Brain pericyte (primary cell): ENCODE measurements around the gene DAB2IP.

Experiments used
- DNase-seq: peaks from one replicate; pipeline ENCODE4 v3.0.0-alpha.2; 2012; ENCODE audit warnings: low read depth, low spot score

DAB2IP gene

DNA sequence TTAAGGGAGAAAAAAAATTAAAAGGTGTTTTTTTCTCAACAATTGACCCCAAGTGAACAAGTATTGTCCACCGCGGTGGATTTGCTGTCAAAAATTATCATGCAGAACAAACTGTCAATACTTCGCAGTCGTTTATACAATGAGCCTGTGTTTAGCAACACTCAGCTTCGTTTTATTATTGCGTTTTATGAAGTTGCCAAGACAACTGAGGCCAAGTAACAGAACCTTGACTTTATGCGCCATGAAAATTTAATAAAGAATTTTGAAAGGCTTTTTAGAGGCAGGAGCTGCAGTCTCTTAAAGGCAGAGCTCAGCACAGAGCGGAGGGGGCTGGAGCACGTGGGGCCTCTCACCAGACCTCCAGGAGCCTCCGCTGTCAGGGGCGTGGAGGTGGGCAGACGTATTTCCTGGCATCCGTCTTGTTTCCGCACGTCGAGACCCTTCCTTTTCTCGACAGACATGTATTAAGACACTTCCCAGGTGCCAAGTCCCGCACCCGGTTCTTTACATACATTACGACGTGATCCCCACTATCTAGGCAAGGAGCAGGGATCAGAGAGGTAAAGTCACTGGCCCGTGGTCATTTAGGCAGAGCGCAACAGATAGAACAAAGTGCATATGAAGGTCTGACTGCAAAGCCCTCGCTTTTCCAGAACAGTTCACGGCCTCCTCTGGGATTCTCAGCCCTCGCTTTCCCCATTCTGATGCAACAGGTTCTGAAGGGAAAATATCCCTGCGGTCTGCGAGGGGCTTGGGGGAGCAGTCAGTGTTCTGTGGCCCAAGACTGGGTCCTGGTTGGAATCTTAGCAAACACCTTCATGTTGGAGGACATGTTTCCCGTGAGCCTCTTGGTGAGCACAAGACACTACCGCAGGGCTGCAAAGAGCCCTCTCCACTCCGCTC is 164.4 kb downstream of the DAB2IP start:
- no peak for DNase-seq

DNA sequence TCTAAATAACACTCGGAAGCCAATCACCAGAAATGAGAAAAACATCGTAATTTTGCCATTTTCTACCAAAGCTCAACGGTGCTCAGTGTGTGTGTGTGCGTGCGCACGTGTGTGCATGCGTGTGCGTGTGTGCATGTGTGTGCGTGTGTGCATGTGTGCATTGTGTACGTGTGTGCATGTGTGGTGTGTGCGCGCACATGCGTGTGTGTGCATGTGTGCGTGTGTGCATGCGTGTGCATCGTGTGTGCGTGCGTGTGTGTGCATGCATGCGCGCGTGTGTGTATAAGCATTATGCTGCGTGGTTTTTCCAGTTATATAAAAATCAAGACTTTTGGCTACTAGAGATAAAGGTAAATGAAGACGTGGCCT is 165.0 kb downstream of the DAB2IP start:
- no peak for DNase-seq

DNA sequence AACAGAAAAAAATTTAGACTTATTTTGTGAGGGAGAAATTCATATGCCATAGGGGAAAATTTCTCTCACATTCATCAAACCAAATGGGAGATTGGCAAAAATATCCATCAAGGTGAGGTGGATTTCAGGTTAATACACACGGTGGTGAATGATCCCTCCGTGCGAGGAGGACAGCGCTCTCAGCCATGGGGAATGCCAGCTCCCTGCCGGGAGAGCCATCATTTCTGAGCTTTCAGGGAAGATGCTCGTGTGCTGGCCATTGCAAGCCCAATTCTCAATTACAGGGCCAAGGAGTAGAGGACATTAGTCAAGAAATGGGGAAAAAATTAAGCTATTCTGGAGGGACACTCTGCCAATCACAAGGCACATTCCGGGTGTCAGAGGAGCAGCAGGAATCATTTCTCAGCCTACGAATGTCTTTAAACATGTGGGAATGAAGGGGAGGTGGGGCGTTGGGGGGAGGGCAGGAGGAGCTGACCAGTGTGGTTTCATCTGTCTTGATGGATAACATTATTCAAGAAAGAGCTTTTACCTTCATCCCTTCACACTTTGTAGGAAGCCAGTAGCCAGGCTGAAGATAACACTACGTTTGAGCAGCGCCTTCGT is 165.5 kb downstream of the DAB2IP start:
- DNase-seq: no peak

DNA sequence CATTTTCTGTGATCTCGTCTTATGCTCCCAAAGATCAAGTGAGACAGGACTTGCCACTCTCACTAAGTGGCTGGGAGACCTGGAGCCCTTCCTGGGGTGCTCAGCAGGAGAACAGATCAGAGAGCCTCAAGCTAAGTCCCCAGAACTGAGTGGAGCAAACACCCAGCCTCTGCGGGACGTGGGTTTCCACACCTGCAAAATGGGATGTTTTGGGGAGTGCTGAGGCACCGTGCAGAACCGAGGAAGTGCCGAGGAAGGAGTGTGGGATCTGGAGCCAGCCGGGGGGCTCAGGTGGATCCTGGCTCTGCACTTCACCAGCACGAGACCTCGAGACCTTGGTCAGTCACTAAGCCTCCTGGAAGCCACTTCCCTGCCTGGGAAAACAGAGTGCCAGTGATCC is 166.0 kb downstream of the DAB2IP start:
- no peak for DNase-seq

DNA sequence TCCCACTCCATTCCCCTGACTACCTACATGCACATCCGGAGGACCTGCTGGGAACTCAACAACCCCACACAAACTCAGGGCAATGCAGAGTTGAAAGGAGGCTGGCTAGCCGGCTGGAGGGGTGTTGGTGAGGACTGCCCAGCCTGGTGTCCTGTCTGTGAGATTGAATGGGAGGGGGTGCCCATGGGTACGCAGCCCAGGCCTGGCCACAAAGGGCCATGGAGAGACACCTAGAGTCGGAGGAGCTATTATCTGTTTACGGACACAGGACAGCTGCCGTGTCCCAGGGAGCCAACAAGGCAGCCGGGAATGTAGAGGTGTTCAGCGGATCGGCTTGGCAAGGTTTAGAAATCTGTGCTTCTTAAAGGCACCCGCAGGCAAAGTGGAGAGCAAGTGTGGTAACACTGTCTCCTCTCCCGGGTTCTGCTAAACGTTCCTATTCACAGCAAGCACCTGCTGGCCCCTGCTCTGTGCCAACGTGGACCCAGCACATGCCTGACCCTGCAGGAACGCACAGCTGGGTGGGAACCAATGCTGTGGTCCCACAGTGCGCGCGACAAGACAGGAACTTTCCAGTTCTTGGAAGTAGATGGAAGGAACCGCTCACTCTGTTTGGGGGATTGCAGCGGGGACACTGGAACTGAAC is 166.7 kb downstream of the DAB2IP start:
- no peak for DNase-seq

DNA sequence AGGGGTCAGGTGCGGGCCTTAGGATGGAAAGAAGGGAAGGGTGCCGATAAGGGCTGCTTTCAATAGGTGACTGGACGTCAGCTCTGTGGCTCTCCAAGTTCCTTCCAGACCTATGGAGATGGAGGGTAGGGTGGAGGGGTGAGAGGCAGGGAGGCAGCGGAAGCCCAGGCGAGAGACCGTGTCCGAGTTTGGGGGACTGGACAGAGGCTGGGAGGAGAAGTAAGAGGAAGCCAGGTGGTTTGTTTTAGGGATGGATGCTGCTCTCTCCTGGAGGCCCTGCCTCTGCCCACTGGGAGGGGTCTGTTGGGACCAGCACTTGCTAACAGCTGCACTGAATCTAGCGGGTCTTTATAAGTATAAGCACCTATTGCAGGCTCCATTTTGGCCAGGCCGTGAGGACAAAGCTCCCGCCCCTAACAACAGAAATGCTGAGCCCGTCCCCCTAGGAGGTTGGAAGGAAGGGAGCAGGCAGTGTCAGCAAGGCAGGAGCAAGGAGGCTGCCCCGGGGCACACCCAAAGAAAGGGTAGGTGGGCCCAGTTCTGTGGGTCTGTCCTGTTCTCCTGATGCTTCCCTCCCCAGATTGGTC is 167.5 kb downstream of the DAB2IP start:
- no peak for DNase-seq

DNA sequence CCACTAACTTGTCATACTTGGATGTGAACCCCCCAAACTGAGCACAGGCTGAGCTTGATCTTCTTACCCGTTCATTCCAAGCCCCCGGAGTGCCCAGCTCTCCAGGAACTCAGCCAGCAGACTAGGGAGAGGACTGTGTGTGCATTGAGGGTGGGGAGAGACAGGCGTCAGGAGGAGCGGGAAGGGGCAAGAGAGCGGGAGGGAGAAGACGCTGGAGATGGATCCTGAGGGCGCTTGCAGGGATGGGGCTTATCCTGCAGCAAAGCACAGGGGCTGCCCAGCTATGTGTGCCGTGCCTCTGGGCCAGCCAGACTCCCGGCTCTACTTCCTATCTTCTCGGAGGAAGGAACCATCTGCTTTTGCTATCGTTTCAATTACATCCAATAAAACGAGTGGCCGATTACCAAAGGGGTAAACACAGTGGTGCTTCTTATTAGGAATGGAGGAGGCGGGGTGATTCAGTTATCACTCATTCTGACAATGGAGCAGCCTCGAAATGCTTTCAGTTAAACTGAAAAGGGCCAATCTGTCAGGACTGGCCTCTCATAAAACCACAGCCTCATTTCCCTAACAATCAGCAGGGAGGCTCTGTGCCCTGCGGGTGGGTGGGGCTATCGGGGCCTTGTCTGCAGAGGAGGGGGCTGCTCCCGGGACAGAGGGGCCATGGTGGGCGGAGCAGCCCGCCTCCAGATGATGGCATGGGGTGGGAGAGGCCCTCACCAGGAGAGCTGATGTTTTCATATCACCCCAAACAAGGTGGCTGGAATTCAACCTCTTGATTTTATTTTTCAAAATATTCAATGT is 168.2 kb downstream of the DAB2IP start:
- DNase-seq: no peak

DNA sequence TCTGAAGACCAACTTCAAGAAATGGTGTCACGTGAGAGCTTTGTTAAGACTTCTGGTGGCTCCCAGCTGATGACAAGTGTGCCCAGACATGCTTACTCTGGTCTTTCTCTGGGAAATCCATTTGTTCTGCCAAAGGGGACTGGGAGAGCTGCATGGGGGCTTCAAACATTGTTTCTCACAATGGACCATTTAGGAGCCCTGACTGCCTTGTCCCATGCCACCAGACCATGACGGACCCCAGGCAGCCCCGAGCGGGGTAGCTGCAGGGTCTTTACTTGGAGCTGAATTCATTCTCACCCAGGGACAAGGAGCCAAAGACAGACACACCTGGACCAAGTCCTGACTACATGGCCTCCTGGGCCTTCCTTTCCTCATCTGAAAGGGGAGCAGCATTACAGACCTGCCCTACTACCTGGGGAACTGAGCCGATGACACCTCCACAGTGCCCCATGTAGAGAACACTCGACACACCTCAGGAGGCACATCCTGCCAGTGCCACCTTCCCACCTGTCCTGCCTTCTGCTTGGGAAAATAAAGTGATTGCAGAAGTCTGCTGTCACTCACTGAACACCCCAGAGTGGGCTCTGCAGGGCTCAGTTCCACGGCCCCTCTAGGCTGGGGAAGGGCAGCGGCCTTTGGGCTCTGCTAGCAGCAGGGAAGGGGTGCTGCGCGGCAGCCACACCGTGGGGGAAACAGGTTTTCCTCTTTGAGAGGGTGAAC is 169.0 kb downstream of the DAB2IP start:
- DNase-seq: no peak

DNA sequence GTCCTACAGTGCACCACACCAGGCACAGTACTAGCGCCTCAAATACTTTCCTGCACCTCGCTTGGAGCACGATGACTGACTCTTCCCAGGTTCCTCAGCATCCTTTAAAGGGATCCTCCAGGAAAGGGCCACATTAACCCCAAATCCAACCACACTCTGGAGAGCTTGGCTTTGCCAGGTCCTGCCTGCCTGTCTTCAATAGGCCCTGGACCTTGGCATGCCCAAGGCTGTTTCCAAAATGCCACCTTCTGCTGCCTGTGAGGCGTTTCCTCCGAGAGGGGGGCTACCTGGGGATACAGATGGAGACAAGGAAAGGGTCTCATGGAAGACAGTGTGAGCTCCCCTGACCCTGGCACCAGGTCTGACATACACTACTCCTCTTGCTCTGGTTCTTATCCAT is 169.9 kb downstream of the DAB2IP start:
- no peak for DNase-seq

DNA sequence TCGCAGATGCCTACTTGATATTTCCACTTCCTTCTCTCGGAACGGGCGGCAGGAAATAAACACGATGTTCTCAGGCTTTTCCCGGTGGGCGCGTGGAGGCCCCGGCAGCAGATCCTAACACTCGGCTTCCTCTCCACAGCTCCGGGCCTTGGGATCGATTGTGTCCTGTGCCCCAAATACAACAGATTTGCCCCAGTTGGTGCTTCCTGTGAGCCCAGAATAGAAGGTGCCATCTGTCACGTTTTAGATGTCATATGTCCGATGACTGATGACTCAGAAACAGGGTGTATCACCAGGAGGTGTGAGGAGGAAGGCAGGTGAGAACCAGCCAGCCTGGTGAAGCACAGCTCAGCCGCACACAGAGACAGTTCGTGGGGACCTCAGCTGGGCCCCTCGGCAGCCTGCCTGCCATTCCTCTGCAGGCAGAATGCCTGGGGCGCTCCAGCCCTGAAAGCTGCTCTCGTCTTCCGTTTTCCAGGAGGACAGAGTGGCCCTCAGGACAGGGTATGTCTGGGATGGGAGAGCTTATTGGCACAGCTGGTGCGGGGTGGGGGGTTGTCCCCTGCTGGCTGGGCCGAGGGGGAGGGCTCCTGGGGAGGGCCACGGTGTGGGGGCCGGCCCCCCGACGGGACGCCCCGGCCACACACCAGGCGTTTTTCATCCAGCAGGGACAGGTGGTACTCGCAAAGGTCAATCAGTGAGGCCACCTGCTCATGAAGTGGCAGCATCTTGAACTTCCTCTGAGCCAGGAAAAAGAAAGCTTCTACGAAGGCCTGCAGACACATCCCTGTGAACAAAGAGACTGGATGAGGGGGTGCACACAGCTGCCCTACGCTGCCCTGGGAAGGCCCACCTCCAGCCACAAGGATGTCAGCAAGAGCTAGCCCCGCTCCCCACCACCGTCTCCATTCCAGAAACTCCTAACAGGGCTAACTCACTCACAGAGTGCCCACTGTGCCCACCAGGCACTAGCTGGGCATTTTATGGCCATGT is 171.0 kb downstream of the DAB2IP start:
- no peak for DNase-seq

DNA sequence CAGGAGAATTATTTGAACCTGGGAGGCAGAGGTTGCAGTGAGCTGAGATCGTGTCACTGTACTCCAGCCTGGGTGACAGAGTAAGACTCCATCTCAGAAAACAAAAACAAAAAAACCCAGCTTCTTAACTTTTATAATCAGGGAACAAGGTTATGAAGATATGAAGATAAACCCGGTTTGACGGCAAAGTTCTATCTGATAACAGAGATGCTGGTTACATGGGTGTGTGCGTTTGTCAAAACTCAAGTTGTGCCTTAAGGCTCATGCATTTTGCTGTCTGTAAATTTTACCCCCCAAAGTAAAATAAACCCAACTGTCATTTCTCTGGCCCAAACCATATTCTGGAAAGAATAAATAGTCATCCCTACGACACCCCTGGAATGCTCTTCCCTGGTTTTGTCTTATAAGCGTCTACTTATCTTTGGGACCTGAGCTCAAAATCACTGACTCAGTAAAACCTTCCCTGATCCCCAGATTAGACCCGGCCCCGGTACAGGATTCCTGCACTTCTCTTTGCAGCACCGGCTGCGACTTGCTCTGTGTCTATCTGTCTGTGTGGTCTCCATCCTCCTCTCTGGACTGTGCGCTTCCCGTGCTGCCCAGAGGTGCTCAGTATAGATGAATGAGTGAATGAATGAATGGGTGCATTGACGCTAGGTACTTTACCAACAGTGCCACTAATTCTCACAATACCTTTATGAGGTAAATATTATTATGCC is 172.2 kb downstream of the DAB2IP start:
- no peak for DNase-seq

DNA sequence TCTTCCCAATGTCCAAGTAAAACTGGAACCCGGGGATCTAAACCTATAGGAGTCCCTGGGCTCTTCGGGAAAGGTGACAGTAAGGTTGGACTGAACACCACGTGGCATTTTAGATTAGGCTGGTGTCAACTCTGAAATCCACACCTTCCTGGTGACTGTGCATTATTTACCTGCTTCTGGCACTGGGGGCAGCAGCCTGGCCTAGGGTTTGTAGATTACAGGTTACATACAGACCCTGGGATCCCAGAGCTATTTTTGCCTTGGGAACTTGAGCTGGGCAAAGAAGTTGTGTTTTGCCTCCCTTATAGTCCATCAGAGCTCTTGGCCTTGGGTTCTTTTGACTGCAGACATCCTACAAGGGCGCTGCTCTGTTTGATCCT is 173.2 kb downstream of the DAB2IP start:
- DNase-seq: no peak

DNA sequence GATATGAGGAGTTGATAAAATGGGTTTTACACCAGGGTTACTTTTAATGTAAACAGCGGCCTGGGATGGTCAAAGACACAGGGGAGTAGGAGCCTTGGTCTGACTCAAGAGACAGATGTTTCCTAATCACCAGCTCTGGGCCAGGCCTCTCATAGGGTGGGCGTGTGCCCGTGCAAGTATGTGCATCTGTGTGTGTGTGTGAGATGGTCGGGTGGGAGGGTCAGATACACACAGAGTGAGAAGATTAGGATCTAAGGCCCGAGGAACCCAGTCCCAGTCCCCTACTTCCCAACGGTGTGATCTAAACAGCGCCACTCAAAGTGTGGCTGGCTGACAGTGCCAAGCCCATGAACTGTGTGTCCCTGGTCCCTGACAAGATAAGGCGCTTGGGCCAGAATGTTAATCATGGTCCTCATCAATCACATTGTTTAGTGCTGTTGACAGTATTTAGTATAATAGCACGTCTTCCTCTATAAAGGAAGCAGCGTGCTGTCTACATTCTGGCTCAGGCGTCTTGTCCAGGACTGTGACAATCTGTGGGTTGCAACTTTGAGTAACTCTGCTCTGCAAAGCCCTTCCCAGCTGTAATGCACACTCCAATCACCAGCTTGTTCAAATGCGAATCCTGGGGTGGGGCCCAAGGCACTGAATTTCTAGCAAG is 173.7 kb downstream of the DAB2IP start:
- DNase-seq: no peak

DNA sequence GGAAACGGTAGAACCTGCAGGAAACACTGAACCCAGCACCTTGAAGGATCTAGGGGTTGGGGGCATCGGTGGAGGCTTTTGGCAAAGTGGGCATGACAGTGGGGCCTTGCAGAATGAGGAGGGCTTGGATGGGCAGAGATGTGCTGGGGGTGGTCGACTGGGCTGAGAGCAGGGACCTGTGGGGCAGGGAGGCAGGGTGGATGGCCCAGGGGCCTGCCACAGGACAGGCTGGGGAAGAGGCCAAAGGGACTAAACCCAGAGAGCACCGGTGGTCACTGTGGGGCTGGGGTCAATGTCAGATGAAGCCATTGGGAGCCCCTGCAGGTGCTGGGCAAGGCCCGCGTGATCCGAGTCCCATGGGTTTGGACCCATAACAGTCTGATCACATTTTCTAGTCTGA is 175.3 kb downstream of the DAB2IP start:
- no peak for DNase-seq

DNA sequence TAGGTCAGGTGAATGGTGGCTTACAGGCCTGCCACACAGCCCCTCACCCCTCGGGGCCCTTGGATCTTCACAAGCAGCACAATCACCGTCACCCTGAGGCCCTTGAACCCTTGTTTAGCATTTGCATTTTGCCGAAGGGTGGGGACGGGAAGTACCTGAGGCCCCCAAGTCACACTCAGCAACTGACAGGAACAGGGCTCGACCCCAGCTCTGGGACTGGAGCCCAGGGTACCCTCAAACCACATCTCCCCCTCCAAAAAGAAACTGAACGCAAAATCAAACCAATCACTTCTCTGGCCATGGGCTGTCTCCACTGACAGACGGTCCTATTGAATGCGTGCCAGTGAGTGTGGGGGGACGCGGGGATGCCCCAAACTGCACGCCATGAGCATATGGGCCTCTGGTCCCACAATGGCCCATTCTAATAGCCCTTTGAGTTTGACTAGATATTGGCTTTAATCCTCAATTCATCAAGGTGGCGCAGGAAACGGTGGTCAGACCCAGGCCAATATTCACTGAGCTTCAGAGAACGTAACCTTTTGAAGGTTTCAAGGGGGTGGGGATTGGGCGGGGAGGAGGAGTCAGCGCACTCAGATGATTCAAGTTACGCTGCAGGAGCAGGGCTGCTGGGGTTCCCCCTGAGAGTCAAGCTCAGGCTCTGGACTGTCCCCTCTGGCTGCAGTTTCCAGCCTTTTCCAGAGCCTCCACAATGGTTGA is 176.0 kb downstream of the DAB2IP start:
- DNase-seq: no peak

DNA sequence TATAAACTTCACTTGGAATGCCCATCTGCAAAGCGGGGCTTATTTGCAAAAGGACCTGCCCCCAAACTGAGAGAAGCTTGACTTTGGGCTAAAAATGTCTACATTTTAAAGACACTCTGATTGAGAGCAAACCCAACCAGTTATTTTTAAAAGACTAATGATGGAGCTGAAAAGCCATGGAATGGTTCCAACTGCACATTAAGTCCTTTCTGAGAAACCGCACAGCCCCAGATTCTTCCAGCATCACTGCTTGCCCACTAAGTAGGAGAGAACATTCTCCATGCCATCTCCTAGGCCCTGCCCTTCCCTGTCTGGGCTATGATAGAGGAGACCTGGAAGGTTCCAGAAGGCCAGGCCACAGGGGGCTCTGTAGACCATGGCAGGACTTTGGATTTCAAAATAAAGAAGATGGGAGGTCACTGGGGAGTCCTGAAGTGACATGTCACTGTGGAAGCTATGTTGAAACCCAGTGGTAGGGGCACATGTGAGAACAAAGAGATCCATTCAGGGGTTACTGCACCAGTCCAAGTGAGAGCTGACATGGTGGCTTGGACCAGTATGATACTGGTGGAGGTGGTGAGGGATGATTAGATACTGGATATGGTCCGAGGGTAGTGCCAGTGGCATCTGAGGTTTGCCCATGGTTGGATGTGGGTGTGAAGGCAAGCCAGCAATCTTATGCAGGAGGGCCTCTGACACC is 179.2 kb downstream of the DAB2IP start:
- no peak for DNase-seq

DNA sequence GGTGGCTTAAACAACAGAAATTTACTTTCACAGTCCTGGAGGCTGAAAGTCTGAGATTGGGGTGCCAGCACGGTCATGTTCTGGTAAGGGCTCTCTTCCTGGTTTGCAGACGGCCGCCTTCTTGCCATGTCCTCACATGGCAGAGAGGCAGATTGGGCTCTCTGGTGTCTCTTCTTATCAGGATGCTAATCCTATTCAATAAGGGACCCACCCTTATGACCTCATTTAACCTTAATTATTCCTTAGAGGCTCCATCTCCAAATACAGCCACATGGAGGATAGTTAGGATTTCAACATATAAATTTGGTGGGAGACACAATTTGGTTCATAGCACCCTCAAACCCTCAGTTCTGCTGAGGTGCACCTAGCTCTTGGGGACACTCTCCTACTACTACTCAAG is 180.4 kb downstream of the DAB2IP start:
- DNase-seq: no peak
